HG02759 (cell line): Measurements from ENCODE around the gene ANXA3.
"Not testable (repeated sequence)": the region's sequence is repeated elsewhere in the genome, so short reads cannot be mapped to it uniquely, and the experiment has no call there.

ENCODE experiments used
- ATAC-seq: cut with Tn5 transposase; IDR thresholded peaks from one replicate; pipeline ENCODE4 v1.9.1; 2021; ENCODE audit warnings: mild to moderate bottlenecking, moderate library complexity; ENCODE audit not compliant: unreplicated experiment

The ANXA3 gene

DNA sequence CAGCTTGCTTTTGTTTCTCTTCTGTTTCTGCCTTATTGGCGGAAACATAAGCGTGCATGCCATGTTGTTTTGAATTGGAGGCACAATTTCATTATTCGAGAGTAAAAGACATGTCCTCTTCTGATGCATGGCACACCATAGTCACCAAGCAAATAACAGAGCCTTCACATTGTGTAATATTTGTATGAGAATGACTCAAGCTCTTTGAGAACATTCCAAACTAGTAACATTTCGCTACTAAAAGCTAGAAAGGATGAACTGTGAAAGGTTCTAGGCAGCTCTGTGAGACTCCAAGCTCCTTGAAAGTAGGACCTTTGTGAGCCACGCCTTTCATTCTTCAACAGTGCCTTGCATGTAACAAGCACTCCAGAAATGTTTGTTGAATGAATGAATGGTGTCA is 9.2 kb upstream of the ANXA3 start:
- no peak for ATAC-seq

DNA sequence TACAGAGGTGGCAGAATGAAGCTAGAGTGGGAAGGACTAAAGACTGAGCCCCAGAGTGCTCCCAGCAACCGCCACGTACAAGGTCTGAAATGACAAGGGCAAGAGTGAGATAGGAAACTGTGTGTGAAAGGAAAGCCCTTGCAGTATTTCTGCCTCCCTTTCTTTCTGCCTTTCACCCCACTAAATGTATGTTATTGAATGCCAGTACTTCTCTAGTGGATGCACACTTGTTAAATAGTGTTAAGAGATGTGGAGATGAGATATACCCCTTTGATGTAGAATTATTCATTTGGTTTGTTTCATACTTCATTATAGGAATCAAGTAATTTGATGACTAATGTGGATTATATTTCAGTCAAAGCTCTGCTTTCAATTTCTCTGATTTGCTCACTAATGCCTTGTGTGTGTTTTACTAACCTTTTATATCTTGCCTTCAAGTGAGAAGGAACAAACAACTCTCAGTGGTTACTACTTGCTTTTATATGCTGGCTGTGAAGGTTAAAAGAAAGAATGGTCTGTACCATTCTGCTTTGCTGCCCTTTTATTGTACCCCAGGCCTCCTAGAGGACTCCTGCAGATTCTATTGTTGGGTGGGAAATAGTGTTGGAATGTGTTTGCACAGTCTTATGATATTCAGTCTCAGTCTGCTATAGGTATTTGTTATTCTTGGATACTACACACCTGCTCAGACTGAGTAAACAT is 8.0 kb upstream of the ANXA3 start:
- ATAC-seq: no peak

GRCh38 chr4:78544678-78545077 is 6.9 kb upstream of the ANXA3 start:
- ATAC-seq: no peak

DNA sequence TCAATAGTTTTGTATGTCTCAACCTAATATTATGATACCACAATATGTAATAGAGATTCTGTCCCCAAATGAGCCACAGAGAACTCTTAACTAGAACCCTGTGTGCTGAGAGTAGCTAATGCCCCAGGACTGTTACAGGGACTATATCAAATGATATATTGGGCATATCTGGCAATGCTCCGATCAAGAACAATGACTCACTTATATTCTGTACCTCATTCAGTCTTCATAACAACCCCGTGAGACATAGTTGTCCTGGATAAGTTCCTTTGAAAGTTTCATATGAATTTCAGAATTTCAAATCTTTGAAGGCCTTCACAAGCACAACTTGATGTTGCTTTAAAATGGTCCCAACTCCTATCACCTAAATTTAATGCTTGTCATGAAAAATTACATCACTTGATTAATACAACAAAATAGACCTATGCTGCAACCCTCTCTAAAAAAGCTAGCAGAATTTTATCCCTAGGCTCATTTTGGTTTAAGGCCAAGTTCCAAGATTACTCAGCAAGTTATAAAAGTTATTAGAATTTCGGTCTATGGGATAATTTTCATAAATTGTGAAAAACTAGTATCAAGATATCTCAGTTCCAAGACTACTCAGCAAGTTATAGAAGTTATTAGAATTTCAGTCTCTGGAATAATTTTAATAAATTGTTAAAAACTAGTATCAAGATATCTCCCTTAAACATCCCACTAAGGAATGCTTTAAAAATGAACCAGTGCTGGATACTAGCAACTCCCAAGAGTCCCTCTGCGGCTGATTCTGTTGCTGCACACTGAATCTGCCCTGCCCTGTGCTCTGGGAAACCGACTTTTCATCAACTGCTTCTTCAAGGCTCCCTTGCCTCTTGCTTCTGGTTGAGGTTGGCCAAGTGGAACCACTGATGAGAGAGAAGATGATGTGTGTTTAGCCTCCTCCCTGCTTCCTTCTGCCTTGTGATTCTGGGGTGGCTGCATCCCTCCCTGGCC is 6.0 kb upstream of the ANXA3 start:
- ATAC-seq: no peak

DNA sequence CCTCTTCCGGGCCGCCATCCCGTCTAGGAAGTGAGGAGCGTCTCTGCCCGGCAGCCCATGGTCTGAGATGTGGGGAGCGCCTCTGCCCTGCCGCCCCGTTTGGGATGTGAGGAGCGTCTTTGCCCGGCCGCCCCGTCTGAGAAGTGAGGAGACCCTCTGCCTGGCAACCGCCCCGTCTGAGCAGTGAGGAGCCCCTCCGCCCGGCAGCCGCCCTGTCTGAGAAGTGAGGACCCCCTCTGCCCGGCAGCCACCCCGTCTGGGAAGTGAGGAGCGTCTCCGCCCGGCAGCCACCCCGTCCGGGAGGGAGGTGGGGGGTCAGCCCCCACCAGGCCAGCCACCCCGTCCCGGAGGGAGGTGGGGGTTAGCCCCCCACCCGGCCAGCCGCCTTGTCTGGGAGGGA is 3.7 kb upstream of the ANXA3 start:
- not testable (repeated sequence) for ATAC-seq

DNA sequence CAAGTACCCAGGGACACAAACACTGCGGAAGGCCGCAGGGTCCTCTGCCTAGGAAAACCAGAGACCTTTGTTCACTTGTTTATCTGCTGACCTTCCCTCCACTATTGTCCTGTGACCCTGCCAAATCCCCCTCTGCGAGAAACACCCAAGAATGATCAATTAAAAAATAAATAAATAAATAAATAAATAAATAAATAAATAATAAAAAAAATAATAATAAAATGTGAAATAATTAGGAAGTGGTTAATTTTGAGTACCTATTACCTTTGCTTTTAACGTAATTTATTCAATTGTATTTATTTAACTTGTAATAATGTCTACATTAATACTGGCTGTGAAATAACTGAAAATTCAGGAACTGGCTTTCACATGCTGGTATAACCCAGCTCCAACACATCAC is 2.7 kb upstream of the ANXA3 start:
- ATAC-seq: not testable (repeated sequence)

GRCh38 chr4:78552389-78553042 is 946 bp downstream of the ANXA3 start:
- no peak for ATAC-seq

DNA sequence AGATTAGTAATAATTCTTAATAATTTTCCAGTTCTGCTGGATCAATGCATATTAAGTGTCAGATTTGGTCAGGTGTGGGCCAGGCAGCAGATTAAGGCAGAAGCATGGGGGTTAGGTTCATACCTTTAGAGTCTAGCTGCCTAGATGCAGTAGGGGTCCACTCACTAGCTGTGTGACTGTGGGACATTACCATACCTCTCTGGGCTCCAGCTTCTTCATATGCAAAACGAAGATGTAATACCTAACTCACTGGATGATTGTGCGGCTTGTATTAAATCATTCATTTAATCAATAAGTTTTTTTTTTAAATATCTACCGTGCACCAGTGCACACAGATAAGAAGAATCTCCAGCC is 1.4 kb downstream of the ANXA3 start:
- no peak for ATAC-seq

- ATAC-seq: no peak
Measured at GRCh38 chr4:78553529-78554060, 2.0 kb downstream of the ANXA3 start.

GRCh38 chr4:78556665-78557064 is 5.1 kb downstream of the ANXA3 start:
- no peak for ATAC-seq

GRCh38 chr4:78557841-78558240 is 6.3 kb downstream of the ANXA3 start:
- no peak for ATAC-seq

- no peak for ATAC-seq
Measured at GRCh38 chr4:78558410-78558809, 6.8 kb downstream of the ANXA3 start.

DNA sequence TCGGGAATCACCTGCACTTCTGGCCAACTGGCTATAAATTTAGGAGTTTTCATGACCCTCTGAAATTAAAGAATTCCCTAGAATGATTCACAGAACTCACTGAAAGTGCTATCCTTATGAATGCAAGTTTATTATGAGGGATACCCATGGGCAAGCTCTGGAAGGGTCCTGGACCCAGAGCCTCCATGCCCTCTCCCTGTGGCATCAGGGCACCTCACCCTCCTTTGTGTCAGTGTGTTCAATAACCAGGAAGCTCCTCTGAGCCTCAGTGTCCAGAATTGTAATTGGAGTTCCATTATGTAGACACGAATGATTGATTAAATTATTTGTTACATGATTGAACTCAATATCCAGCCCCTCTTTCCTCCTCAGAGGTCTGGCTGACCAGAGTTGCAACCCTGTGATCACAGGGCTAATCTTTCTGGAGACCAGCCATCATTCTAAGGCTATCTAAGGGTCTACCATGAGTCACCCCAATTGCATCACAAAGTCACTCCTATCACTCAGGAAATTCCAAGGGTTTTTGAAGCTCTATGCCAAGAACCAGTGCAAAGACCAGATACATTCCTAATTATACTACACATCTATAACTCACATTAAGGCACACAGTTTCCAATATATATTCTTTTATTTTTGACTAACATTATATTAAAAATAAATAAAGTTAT is 8.9 kb downstream of the ANXA3 start:
- no peak for ATAC-seq

GRCh38 chr4:78561677-78562076 is 10.1 kb downstream of the ANXA3 start:
- ATAC-seq: no peak

- ATAC-seq: no peak
Measured at GRCh38 chr4:78562687-78563086, 11.1 kb downstream of the ANXA3 start.

GRCh38 chr4:78565971-78566372 is 14.4 kb downstream of the ANXA3 start:
- no peak for ATAC-seq

DNA sequence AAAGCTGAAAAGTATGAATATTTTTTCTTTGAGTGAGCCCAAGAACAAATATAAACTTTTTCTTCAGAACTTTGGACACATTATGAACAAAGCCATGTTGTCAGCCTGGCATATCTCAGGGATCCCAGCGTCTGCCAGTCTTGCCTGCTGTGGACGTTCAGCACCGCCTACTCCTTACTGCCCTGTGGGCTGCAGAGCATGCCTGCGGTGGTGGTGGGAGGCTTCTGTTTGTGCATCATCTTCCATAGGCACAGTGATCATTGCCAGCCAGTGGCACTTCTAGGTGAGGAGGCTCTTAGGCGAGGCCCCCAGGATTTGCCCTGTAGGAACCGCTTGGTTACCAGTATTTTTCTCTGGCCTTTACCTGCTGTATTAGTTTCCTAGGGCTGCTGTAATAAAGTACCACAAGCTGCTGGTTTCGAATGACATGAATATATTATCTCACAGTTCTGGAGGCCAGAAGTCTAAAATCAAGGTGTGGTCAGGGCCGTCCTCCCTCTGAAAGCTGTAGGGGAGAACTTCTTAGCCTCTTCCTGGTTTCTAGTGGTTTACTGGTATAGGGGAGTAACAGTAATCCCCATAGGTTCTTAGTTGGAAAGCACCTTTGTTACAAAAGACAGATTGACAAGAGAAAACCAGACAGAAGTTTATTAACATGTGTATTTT is 15.4 kb downstream of the ANXA3 start:
- ATAC-seq: peak; percentile 82

- no peak for ATAC-seq
Measured at GRCh38 chr4:78567500-78568060, 16.0 kb downstream of the ANXA3 start.

DNA sequence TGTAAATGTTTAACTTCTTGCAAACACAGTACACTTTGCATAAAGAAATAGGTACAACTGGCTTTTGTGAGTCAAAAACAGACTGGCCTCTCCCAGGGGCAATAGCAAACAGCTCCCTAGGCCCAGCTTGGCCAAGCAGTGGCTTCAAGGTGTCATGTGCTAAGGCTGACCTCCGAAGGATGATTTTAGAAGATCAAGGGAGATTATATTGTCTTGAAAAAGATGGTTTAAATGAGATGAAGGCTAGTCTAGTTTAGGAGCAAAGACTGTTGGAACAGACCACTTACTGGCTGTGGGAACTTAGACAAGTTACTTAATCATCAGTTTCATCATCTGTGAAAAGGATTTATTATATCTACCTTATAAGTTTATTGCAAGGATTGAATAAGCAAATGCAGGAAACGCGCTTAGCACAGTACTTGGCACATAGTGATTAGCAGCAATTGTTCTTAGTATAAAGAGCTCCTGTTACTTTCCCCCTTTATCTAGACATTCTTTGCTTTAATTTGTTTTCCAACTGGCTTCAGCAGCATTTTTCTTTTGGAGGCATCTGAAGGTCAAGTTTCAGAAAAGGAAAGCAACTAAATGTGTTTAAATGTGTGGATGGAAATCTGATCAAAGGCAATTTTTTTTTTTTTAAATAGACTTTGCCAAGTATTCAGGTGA is 17.2 kb downstream of the ANXA3 start:
- ATAC-seq: peak; percentile 74
